Left ventricle myocardium inferior (tissue), 1 donor: ENCODE measurements around the gene ADAMTSL3. TPM values are rescaled to one million over a fixed set of nuclear protein-coding genes. Genes with fewer than 3 reads are reported as not detected.
"Not testable (repeated sequence)": the region's sequence is repeated elsewhere in the genome, so short reads cannot be mapped to it uniquely, and the experiment has no call there.

ENCODE experiments used
- DNase-seq: peaks from one replicate; pipeline ENCODE4 v3.0.0-alpha.2; 2020
- H3K27ac ChIP-seq: fragments of 200-600 bp; replicated peaks from 2 replicates; pipeline ENCODE4 v1.8.0; 2021
- H3K27me3 ChIP-seq: fragments of 200-600 bp; 2 replicates; pipeline ENCODE4 v1.8.0; 2021; ENCODE audit warnings: low read depth
- H3K36me3 ChIP-seq: fragments of 200-600 bp; 2 replicates; pipeline ENCODE4 v1.8.0; 2021
- H3K4me1 ChIP-seq: fragments of 200-600 bp; 2 replicates; pipeline ENCODE4 v1.8.0; 2021
- H3K4me3 ChIP-seq: fragments of 200-600 bp; 2 replicates; pipeline ENCODE4 v1.8.0; 2021; ENCODE audit warnings: mild to moderate bottlenecking, moderate library complexity
- H3K9me3 ChIP-seq: fragments of 200-600 bp; replicated peaks from 2 replicates; pipeline ENCODE4 v1.8.0; 2021
- intact Hi-C: fragments of 100-400 bp; cut with micrococcal nuclease; formaldehyde crosslinking; loops from one replicate; pipeline ENCODE4 v1.11.0; 2022
- total RNA-seq: library from RNA; stranded (reverse); fragmentation: NEBNext Ultra II Directional; extraction: Animal tissue kit (Norgen Biotek cat#: 25700); gene quantifications from one replicate; pipeline ENCODE4 v1.2.1, GENCODE V29; 2021
- TF ChIP-seq, protein P1 (sequence below): fragments of 200-600 bp; IDR thresholded peaks from 2 replicates; pipeline ENCODE4 v1.8.0; 2021; ENCODE audit warnings: antibody characterized with exemption, mild to moderate bottlenecking, borderline replicate concordance
- donor health status: DM: no; HTN: yes; CAD: no; lungs with severe emphysema.

Gene ADAMTSL3
- total RNA-seq, 1 donor from 2014 or later: 11.9 TPM

DNA sequence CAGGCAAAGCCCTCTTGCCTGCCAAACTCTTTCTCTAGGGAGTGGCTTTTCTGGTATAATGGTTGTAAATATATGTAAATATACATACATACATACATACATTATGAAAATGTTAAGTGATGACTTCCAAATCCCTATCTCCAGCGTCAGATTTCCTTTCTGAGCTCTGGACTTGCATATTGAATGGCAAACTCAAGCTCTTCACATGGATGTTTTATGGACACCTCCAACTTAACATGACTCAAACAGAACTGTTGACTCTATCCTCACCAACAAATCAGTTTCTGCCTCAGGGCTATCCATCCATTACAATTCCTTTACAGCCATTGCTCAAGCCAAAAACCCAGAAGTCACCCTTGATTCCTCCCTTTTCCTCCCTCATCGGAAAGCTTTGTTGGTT is 45.1 kb downstream of the ADAMTSL3 start:
- Histone ChIP-seq H3K27ac (peak overlapping the region; percentile 61), H3K9me3 (no peaks in the 10 kb centered on the region), H3K4me3 (no peak overlapping the region), H3K27me3 (no peaks in the 10 kb centered on the region), H3K36me3 (no peaks in the 10 kb centered on the region), H3K4me1 (peaks cover 47% of the 10 kb centered on the region)
- intact Hi-C loops: no loop called here
- no peak for DNase-seq
- TF ChIP-seq, protein P1, sequence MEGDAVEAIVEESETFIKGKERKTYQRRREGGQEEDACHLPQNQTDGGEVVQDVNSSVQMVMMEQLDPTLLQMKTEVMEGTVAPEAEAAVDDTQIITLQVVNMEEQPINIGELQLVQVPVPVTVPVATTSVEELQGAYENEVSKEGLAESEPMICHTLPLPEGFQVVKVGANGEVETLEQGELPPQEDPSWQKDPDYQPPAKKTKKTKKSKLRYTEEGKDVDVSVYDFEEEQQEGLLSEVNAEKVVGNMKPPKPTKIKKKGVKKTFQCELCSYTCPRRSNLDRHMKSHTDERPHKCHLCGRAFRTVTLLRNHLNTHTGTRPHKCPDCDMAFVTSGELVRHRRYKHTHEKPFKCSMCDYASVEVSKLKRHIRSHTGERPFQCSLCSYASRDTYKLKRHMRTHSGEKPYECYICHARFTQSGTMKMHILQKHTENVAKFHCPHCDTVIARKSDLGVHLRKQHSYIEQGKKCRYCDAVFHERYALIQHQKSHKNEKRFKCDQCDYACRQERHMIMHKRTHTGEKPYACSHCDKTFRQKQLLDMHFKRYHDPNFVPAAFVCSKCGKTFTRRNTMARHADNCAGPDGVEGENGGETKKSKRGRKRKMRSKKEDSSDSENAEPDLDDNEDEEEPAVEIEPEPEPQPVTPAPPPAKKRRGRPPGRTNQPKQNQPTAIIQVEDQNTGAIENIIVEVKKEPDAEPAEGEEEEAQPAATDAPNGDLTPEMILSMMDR: no peak

DNA sequence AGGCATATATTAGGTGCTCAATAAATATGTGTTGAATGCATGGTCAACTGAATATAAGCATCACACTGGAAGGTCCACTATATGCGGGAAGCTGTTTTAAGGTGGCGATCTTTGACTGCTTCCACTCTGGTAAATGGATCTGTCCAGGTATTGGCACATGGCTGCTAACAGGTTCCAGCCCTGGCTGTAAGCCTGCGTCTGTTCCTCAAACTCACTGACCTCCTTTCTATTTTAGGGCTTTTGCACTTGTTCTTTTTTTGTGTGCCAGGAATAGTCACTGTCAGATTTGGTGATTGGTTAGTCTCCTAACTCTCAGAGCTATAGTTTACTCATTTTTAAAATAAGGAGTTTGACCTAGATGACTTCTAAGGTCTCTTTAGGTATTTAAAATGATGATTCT is 46.2 kb downstream of the ADAMTSL3 start:
- intact Hi-C loops: no loop called here
- Histone ChIP-seq H3K4me1 (peaks cover 38% of the 10 kb centered on the region), H3K36me3 (peaks cover 3% of the 10 kb centered on the region), H3K9me3 (no peaks in the 10 kb centered on the region), H3K27ac (peak overlapping the region; percentile 10), H3K4me3 (no peak overlapping the region), H3K27me3 (no peaks in the 10 kb centered on the region)
- DNase-seq: no peak
- TF ChIP-seq, protein P1: no peak

DNA sequence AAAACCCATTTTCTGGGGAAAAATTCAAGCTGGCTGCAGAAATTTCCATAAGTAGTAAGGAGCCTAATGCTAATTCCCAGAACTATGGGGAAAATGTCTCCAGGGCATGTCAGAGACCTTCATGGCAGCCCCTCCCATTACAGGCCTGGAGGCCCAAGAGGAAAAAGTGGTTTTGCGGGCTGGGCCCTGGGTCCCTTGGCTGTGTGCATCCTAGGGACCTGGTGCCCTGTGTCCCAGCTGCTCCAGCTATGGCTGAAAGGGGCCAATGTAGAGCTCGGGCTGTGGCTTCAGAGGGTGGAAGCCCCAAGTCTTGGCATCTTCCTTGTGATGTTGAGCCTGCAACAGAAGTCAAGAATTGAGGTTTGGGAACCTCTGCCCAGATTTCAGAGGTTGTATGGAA is 48.4 kb downstream of the ADAMTSL3 start:
- H3K4me3 ChIP-seq, intact Hi-C loops, H3K27me3 ChIP-seq, H3K27ac ChIP-seq, H3K9me3 ChIP-seq, DNase-seq, H3K36me3 ChIP-seq: not testable (repeated sequence)
- peaks cover 22% of the 10 kb centered on the region for H3K4me1 ChIP-seq

DNA sequence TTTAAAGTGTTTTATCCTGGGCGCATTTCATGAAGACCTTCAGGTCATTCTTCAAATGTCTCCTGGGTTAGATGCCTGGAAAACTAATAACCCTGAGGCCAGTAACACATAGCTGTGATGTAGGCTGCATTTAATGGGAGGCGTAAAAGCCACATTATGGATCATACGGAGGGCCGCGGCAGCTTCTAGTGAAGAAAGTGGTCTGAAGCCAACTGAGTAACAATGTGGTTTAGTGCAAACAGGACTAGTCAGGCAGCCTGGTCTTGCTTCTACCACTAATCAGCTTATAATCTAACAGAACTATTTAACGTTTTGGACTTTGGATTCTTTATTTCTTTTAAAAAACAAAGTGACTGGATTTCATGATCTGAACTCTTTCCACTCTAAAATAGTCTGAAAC is 54.4 kb downstream of the ADAMTSL3 start:
- intact Hi-C loops: no loop called here
- Histone ChIP-seq H3K27me3 (no peaks in the 10 kb centered on the region), H3K4me1 (peaks cover 14% of the 10 kb centered on the region), H3K9me3 (no peaks in the 10 kb centered on the region), H3K4me3 (no peak overlapping the region), H3K36me3 (peaks cover 6% of the 10 kb centered on the region), H3K27ac (no peak overlapping the region)
- TF ChIP-seq, protein P1: no peak
- DNase-seq: no peak

DNA sequence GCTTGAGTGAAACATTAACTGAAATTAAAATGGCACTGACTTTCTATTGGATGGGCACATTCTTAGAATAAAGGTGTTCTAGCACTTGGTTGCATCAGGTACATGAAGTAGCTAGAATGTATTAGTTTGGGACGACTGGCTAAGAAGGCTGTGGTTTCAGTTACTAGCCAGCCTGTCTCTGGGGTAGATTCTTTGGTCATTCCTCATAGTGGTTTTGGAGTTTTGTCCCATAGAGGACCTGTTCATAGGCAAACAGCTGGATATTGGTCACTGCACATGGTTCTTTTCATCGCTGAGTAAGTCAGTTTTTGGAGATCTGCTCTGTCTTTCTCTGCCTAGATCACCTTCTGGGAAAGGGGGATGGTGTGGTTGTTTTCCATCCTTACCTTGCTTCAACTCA is 55.3 kb downstream of the ADAMTSL3 start:
- H3K27me3 ChIP-seq: no peaks in the 10 kb centered on the region
- no peaks in the 10 kb centered on the region for H3K9me3 ChIP-seq
- no peak overlapping the region for H3K4me3 ChIP-seq
- intact Hi-C loops: no loop called here
- H3K4me1 ChIP-seq: peaks cover 14% of the 10 kb centered on the region
- no peak for DNase-seq
- peaks cover 6% of the 10 kb centered on the region for H3K36me3 ChIP-seq
- TF ChIP-seq, protein P1: no peak
- no peak overlapping the region for H3K27ac ChIP-seq

DNA sequence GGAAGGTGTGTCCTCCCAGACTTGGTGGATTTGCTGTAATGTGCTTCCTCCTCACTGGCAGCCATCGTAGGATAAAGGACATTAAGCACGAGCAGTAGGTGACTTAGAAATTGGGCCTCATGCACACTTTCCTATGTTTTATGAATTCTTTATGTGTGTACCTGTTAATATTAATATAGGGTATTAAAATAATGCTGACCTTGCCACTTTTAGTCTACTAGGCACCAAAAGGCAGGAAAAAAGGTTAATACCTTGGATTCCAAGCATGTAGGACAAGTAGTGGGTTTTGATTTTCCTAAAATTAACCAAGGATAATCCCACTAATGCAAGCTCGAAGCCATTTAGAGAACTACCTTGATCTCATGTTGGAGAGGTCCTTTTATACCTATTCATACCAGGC is 55.9 kb downstream of the ADAMTSL3 start:
- no peak for DNase-seq
- Histone ChIP-seq H3K27ac (no peak overlapping the region), H3K4me3 (no peak overlapping the region), H3K4me1 (peaks cover 15% of the 10 kb centered on the region), H3K9me3 (no peaks in the 10 kb centered on the region), H3K27me3 (no peaks in the 10 kb centered on the region), H3K36me3 (peaks cover 3% of the 10 kb centered on the region)
- intact Hi-C loops: no loop called here
- TF ChIP-seq, protein P1: no peak
